Thyroid gland (tissue), 4 donors: ENCODE results near the gene COL8A2.

Experiments used
- CTCF ChIP-seq, 6 experiments: fragments of 200-600 bp in 3 of 6; fragments of 450-650 bp in 3 of 6; sonication (generic) in 3 of 6; IDR thresholded peaks; one replicate each; pipeline ENCODE4 v1.5.1; 2016 to 2019; ENCODE audit warnings: antibody characterized with exemption in 6 of 6, mild to moderate bottlenecking in 2 of 6, inconsistent platforms in 1 of 6, moderate library complexity in 1 of 6
- POLR2A ChIP-seq, 2 donors: fragments of 450-650 bp; IDR thresholded peaks; one replicate each; pipeline ENCODE4 v1.6.1; 2017; ENCODE audit warnings: antibody characterized with exemption in 2 of 2, mild to moderate bottlenecking in 2 of 2, moderate library complexity in 1 of 2

GRCh38 chr1:36085126-36085525 is 39.9 kb downstream of the COL8A2 start:
- TF ChIP-seq CTCF (IDR thresholded peaks at IDR 0.05): no peak
- no peak for TF ChIP-seq POLR2A (IDR thresholded peaks at IDR 0.05)
